NCI-H1092 (cell line): ENCODE data around the gene NOC4L.
"Not testable (repeated sequence)": the region's sequence is repeated elsewhere in the genome, so short reads cannot be mapped to it uniquely, and the experiment has no call there.

Experiments used
- DNase-seq: peaks from one replicate; lab custom pipeline; 2025; lab: John Stamatoyannopoulos, UW

The NOC4L gene

DNA sequence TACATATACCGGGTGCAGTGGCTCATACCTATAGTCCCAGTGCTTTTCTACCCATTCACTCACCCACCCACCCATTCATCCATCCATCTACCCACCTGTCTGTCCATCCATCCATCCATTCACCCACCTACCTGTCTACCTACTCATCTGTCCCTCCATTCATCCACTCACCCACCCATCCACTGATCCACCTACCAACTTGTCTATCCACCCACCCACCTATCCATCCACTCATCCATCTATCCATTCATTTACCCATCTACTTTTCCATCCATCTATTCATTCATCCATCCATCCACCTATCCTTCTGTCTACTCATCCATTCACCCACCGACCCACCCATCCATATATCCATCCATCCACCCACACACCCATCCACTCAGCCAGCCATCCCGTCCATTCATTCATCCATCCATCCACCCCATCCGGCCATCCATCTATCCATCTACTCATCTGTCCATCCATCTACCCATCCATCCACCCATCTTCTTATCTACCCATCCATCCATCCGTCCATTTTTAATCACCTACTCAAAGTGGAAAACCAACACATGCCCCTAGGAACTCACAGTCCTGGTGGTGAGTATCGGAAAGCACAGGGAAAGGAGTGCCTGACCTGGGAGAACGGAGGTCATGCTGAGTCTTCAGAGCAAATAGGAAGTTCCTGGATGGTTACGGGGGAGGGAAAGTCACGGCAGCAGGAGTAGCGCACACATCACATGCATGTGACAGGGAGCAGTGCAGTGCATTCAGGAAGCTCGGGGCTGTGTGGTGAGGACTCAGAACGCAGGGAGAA lies 20.1 kb upstream of the NOC4L start:
- no peak for DNase-seq

DNA sequence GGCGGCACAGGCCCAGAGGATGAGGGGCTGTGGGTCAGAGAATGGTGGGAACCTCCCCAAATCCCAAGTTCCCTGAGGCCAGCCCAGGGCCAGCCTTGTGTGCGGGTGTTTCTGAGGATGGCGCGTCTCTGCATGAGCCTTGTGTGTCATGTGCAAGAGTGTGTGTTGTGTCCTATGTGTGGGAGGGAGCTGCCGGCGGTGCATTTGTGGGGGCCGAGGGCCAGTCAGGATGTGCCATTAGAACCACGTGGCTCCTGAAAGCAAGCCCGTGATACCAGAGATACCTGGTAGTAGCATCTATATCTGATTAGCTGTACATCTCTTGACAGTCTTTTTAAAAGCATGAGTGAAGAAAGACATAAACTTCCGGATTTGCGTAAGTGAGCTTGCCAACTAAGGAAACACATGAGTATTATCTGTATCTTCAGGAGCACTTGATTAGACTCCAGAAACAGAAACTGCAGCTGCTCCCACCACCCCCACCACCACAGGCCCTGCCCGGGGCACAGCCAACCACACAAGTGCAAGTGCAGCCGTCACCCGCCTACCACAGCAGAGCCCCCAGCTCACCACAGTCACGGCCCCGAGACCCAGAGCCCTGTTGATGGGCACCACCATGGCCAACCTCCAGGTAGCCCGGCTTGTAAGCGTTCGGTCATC lies 19.4 kb upstream of the NOC4L start:
- DNase-seq, result no peak

DNA sequence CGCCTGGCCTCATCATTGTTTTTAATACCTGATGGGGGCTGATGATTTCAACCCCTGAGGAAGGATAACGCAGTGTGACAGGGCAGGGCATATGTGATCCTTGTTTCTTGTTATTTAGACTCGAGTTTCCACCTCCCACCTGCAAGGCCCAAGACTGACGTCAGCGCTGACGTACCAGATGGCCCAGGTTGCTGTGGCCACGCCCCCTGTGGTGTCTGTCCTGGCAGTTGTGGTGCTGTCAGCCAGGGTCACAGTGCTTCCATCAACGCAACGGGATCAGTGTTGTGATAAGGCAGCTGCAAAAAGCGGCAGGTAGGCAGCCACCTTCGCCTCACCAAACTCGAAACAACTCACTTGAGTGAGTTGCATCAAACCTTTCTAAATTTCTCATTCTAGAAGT lies 18.5 kb upstream of the NOC4L start:
- no peak for DNase-seq

DNA sequence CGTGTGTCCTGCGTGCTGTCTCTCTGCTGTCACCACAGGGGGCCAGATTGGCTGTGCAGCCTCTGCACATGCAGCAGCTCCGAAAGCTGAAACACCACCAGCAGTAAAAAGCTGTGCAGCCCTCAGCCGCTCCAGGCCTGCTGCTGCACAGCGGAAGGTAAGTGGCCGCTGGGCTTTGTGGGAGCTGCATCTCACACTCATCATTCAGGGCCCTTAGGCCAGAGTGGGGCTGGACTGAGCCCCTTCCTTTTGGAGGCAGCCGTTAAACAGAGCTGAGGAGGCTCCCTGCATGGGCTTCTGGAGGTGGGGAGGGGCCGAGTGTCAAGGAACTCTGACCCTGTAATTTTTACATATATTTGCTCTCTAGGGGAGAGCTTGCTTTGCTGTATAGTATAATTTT lies 17.2 kb upstream of the NOC4L start:
- no peak for DNase-seq

DNA sequence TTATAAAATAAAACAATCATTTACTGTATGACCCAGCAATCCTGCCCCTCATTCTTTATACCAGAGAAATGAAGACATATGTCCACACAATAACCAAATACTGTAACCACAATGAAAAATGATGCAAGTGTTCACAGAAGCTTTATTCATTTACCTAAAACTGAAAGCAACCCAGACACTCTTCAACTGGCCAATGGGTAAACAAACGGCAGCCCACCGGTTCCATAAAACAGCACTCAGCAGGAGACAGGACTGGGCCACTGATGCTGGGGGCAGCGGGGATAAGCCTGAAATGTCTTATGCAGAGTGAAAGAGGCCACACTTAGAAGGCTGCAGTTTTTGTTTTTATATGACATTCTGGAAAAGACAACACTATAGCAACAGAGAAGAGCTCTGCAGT lies 15.2 kb upstream of the NOC4L start:
- DNase-seq, result no peak

DNA sequence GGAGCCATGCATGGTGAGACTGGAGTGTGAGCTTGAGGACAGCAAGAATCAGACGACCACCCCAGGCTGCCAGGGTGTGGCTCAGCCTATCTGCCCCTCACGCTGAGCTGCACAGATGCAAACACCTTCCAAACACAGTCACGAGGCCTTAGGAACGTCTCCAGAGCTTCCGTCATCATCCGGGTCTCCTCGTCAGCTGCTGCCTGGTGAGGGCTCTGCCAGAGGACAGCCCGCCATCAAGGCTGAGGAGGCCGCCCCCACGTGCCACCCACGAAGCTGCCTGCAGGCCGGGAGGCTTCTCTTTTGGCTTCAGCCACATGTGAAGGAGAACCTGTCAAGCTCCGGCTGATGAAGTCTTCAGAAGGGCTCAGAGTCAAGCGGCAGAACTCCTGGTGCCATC lies 13.6 kb upstream of the NOC4L start:
- no peak for DNase-seq

DNA sequence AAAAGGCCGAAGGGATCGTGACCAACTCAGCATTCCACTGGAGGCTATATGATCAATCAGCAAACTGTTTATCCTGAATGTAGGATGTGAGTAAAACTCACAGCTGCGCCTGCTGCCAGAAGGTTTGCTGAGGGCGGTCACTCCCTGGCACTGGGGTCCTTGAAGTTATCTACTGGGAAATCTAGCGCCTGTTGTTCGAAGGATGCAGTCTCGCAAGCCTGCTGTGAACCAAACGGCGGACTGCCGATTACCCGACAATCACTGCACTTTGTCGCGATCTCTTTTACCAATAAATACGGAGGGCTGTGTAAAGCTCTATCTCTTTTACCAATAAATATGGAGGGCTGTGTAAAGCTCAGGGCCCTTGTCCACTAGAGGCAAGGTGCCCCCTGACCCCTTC lies 13.0 kb upstream of the NOC4L start:
- no peak for DNase-seq

DNA sequence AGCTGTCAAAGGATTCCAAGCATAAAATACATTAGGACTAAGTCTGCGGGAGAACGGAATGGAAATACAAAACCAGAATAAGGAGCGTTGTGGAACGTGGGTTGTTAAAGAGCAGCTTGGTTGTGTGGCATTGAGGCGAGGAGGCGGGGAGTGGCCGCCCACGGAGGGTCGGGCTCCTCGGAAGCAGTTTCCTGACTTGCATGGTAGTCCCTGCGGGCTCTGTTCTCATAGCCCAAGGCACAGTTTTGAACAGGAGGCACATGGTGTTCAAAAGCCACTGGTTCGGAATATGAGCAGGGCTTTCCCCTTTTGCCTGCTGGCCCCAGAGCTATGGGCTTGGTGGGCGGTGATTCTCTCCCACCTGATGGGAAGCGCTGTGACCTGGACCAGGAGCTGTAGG lies 12.3 kb upstream of the NOC4L start:
- DNase-seq, result no peak

DNA sequence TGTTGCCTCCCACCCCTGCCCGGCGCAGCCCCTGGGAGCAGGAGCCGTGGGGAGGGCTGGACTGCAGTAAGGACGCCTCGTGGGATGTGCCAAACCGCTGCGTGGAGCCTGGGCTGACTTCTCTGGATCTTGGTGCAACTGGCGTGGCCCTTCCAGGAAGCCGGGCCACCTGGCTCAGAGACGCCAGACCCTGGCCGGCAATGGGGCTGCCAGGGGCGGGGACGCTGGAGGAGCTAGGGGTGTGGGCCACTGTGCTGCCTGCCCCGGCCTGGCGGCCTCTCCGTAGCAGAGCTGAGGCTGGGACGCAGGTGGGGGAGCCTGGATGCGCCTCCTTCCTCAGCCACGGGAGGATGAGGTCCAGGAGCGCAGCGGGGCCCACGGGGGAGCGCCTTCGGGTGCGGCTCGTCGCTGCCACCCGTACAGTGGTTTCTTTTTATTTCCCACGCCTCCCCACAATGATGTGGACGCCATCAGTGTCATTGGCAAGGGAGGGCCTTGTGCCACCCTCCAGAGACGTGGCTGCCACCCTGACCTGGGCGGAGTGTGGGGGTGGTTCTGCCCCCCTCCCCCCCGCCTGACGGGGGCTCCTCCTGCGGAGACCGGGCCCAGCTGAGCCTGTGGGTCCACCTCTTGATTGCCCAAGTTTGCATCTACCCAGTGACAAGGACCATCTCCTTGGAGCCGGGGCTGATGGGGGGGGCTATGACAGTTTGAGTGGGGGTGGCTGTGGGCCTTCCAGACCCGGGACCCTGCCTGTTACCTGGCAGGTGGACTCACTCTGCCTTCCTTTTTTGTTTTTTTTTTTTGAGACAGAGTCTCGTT lies 11.4 kb upstream of the NOC4L start:
- DNase-seq, result no peak

DNA sequence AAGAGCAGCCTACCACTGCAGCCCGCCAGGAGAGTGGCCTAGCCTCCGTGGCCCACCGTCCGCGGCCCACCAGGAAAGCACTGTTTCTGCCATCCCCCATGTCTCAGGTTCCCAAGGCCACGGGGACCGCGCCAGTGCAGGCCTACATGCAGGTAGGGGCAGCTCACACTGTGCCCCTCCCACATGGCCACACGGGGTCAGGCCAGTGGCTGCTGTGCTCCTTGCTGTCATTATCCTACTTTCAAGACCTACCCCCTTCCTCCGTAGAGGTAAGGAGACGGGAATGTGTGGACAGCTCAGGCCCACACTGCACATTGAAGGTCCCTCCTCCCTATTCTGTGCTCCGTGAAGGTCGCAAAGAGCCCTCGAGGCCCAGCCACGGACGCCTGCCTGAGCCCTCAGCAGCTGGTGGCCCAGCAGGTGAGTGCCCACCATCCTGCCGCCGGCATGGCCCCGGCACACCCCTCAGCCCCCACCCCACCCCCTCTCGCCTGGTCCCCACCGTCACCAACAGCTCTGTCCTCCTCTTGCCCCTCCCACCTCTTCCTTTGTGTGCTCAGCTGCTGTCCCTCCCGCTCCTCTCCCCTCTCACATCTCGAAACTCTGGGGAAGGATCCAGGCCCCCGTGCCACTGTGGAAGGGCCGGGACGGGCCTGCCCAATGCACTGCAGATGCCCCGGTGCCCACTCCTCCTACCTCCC lies 10.2 kb upstream of the NOC4L start:
- peak; percentile 70 for DNase-seq

DNA sequence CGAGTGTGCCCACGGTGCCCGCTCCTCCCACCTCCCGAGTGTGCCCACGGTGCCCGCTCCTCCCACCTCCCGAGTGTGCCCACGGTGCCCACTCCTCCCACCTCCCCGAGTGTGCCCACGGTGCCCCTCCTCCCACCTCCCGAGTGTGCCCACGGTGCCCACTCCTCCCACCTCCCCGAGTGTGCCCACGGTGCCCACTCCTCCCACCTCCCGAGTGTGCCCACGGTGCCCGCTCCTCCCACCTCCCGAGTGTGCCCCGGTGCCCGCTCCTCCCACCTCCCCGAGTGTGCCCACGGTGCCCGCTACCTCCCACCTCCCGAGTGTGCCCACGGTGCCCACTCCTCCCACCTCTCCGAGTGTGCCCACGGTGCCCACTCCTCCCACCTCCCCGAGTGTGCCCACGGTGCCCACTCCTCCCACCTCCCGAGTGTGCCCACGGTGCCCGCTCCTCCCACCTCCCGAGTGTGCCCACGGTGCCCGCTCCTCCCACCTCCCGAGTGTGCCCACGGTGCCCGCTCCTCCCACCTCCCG lies 9.5 kb upstream of the NOC4L start:
- DNase-seq, result not testable (repeated sequence)

DNA sequence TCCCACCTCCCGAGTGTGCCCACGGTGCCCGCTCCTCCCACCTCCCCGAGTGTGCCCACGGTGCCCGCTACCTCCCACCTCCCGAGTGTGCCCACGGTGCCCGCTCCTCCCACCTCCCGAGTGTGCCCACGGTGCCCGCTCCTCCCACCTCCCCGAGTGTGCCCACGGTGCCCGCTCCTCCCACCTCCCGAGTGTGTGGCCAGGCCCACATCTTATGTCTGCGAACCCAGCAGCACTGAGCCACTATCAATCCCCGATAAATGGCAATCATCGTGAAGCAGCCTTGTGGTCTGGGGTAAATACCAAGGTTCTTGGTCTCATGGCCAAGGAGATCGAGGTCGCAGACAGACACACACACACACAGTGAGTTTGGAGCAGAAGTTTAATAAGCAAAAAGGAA lies 8.0 kb upstream of the NOC4L start:
- not testable (repeated sequence) for DNase-seq

DNA sequence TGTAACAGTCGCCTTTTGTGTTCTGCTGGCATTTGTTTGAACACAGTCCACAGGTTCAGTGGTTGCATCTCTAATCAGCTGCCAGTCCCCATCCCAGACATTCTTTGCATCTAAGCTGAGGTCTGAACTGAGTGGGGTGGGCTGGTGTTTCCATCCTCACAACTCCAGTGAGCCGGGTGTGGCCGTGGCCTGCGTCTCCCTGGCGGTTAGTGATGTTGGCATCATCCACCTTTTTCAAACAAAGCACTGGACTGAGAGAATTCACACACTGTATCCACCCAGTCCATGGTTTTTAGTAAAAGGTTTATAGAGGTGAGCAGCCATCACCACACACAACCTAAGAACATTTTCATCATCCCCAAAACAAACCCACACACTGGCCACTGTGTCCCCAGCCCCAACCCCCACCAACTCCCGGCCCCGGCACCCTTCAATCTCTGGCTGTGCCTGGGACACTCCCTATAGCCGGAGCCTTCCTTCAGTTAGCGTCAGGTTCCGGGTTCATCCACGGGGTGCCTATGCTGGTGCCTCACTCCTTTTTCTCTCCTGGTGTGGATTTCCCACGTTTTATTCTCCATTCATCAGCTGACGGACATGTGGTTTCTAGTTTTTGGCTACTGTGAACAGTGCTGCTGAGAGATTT lies 6.7 kb upstream of the NOC4L start:
- DNase-seq, result no peak

DNA sequence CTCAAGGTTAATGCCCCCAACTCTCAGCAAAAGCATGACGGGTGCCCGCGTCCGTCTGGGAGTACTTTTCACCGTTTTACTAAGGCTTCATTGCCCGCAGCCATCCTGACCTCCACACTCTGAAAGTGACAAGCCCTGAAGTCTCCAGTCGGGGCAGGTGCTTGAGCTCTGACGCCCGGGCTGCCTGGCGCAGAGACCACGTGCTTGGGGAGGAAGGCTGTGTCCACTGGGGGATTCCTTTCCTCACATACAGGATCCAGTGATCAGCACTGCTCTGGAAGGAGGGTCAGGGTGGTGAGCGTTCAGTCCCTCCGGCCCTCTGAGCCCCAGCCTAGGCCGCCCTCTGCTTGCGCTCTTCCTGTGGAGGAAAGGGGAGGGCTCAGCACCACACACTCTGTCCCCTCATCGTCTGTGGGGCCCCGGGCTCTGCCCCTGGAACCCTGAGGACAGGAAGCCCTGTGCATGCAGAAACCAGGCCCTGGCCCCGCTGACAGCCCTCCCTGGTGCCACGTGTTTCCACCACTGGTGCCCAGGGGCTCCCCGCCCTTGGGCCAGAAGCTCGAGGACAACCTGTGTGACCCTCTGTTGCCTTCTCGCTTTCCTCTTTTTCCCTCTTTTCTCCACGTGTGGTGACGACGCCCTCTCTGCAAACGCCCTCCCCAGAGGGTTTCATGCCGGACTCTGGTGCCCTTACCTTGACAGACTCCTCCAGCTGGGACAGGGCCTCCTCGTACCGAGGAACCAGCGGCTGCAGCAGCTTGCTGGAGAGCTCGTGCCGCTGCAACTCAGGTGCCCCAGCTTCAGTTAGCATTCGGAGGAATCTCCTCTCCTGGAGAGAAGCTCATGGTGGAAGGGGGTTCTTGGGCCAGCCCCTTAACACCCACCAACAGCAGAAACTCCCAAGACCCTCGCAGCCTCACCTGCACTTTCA lies 5.1 kb upstream of the NOC4L start:
- no peak for DNase-seq

DNA sequence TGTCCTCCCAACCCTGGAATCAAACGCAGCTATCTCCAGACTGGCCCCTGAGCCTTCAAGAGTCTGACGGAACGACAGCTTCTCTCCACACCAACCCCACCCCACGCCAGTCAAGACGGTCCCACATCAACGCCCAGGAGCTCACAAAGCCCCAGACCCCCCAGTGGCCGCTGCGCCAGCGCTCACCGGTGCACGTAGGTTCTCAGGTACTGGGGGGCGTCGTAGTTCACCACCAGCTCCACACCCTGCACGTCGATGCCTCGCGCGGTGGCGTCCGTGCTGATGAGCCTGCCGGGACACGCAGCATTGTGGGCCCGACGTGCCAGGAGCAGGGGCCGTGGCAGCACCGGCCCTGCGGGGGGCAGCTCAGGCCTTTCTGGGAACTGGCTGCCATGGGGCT lies 4.3 kb upstream of the NOC4L start:
- no peak for DNase-seq

DNA sequence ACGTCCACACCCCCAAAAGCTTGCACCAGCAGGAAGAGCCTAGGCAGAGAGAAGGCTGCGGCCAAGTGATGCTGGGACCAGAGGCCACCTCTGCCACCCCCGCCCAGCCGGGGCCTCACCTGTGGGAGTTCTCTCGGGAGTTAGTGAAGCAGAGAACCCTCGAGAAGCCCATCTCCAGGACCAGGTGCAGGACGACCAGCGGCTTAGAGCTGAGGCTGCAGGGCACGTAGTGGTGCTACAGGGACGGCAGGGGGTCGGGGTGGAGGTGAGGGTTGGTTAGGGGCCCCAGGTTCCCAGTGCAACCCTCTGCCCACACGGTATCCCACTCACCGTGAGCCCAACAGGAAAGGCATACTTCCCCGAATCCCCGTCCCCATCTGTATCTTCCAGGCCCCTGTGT lies 3.8 kb upstream of the NOC4L start:
- no peak for DNase-seq

DNA sequence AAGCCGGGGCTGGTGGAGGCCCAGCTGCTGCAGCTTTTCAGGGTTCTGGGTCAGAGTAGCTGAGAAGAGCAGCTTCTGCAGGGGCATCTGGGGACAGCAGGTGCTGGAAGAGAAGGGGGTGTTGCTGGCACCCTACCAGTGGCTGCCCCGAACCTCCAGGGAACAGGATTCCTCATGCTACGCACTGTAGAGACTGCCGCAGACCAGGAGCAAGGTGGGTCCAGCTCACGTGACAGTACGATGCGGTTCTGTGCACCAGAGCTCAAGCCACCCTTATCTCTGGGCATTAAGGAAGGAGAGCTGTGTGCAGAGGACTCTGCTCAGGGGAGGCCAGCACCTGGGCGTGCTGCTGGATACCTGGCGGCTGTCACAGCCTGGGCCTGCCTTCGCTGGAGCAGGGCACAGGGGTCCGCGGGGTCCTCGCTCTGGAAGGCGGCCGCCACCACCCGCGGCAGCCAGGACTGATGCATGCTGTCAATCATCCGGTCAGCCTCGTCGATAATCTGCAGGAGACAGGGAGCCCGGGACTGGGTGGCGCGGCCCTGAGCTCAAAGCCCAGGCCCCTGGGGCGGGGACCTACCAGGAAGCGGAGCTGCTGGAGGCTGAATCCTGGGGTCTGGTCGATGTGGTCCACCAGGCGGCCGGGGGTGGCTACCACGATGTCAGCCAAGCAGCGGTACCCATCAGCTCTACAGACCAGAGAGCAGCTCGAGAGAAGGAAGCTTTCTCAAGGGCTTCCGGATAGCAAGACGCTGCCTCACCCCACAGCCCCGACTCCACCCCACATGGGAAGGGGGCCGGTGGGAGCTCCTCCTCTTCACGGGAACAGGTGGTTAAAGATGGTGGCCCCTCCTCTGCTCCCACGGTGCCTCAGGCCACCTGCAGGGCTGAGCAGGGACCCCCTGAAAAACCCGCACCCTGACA lies 3.1 kb upstream of the NOC4L start:
- DNase-seq, result no peak

DNA sequence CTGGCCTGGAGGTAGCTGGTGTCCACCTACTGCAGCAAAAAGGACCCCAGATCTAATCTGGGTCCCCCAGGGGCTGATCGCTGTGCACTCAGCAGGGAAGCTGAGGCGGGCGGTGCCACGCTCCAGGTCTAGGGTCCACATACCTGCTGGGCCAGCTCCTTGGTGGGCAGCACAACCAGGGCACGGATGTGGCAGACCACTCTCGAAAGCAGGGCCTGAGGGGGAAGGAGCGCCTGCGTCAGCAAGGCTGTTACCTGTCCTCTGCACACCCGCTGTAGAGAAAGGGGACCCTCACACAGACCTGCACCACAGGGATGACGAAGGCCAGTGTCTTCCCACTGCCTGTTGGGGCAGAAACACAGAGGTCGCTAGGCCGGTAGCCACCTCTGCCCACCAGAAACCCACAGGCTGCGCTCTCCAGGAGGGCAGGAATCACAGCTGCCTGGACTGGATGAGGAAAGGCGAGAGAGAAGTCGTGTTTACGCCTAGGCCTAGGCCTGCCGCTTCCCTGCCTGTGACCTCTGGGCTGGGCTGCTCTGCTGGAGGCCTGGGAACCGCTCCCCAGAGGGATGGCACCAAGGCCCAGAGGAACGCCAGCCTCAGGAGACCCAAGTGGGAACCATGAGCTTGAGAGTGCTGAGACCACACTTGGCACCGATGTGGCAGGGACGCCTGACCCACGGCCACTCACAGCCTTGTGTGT lies 2.1 kb upstream of the NOC4L start:
- no peak for DNase-seq
